GM10248 (cell line): ENCODE measurements around the gene GFAP.

Source experiments
- CTCF ChIA-PET: fragments of 300-600 bp; sonication (Branson Sonifier 250); formaldehyde crosslinking; extraction: SDS; loops from one replicate; lab custom pipeline; 2021; ENCODE audit warnings: antibody characterized with exemption; lab: Yijun Ruan, JAX
- POLR2A ChIA-PET: fragments of 350-650 bp; sonication (Branson Sonifier 250); formaldehyde crosslinking; extraction: SDS; loops from one replicate; lab custom pipeline; 2020; ENCODE audit warnings: antibody characterized with exemption; lab: Yijun Ruan, JAX
- DNase-seq: peaks from one replicate; pipeline ENCODE4 v3.0.0; 2012; ENCODE audit errors: extremely low spot score
- CTCF ChIP-seq: IDR thresholded peaks from 2 replicates; pipeline ENCODE4 v1.5.1; 2012; ENCODE audit warnings: mild to moderate bottlenecking, low read depth; ENCODE audit errors: extremely low read depth, missing control alignments, control extremely low read depth

The GFAP gene

DNA sequence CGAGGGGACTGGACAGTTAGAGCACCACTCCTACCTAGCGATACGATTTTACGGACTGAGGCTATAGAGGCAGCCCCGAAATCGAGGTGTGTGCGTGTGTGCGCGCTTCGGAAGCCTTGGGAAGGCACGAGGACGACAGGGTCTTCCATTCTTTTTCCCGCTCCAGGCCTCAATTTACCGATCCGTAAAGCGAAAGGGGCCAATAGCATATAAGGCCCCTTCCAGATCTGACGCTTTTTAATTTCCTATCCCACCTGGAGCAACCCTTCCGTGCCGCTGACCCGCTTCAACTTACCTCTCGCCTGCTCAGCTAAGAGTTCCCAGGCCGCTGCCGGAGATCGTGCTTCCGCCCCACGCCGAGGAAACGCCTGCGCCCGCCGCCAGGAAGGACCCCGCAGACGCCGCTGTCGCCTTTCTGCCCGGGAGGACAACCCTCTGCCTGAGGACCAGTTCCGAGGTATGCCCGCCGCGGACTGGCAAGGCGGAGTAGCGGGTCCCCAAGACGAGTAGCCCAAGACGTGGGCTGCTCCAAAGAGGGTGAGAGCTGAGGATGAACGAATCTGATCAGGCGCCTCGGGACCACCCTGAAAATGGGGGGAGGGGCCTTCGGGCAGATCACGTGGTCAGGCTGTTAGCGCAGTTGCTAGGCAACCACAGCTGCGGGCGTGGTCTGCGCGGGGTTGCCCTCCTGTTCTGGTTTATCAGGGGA lies 16.1 kb downstream of the GFAP start, which contains the start of gene EFTUD2:
EFTUD2 (minus strand) TSS at position 372 of the 709 bp plus-strand sequence. CDS start 4,924 bp downstream, outside the sequence.
- POLR2A ChIA-PET: interaction anchor here (1.0 to 1.9 kb wide), 2 partner anchors 10 to 251 kb away, joined by 3 to 7 read pairs; no protein-coding TSS in a partner anchor
- peak; percentile 95 for DNase-seq
- CTCF ChIA-PET: interaction anchor here (0.8 to 8.7 kb wide), 10 partner anchors 8 to 236 kb away, joined by 3 to 65 read pairs (median 4); partner anchors contain the start of gene ACBD4
- no peak for TF ChIP-seq CTCF

DNA sequence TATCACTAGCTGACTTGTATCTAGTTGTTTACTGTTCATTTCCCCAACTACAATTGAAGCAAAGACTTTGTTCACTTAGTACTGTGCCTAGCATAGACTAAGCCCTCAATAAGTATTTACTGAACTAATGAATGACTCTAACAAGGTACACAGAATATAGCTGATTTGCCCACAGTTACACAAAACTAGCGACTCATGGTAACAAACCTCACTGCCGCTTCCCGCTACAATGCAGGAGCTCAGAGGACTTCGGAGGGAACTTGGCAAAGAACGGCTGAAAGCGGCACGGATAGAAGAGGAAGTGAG lies 16.6 kb downstream of the GFAP start:
- ChIA-PET POLR2A (interaction anchor here (1.0 to 1.9 kb wide), 2 partner anchors 9 to 251 kb away, joined by 3 to 7 read pairs; no protein-coding TSS in a partner anchor), CTCF (interaction anchor here (0.8 to 2.6 kb wide), 8 partner anchors 8 to 237 kb away, joined by 3 to 10 read pairs (median 4); partner anchors contain the start of gene ACBD4)
- no peak for TF ChIP-seq CTCF
- no peak for DNase-seq

DNA sequence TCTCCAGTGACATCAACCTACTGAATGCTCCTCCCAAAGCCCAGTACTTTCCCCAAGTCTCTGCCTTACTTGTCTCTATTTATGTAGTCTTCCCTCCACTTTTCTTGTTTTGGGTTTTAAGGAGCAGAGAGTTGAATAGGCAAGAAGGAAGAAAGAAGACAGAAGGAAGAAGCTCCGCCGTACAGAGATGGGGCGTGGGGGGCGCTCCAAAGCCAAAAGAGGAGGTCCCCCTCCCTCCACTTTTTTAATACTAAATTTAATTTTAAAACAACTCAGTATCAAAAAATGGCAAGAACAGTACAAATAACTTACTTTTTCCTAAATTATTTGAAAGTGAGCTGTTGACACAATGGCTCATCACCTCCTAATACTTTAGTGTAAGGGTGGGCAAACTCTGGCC lies 20.7 kb downstream of the GFAP start:
- ChIA-PET CTCF (interaction anchor here (1.1 to 2.9 kb wide), 8 partner anchors 9 to 255 kb away, joined by 3 to 10 read pairs (median 6); partner anchors contain the start of gene ACBD4), POLR2A (no interaction called here)
- TF ChIP-seq CTCF: no peak
- no peak for DNase-seq

DNA sequence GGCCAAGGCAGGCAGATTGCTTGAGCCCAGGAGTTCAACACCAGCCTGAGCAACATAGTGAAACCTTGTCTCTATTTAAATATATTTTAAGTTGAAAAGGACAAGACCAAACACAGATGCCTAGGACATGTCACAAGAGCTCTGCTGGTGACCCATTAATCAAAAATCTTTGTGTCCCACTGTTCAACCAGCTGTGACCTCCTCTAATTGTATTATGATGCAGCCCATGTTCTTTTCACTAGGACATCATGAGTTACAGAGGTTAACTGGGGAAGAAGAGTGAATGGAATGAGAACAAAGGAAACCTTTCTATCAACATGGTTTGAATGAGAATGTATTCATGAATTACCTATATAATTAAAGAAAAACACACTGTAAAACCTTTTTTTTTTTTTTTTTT lies 23.1 kb downstream of the GFAP start:
- ChIA-PET CTCF (interaction anchor here (1.6 kb wide), 1 partner anchor 21 kb away, joined by 3 read pairs; no protein-coding TSS in a partner anchor), POLR2A (no interaction called here)
- no peak for TF ChIP-seq CTCF

GRCh38 chr17:44889003-44889402 lies 26.3 kb downstream of the GFAP start:
- DNase-seq: no peak
- no peak for TF ChIP-seq CTCF
- ChIA-PET POLR2A (interaction anchor here (0.8 kb wide), 1 partner anchor 10 kb away, joined by 3 read pairs; the partner anchor contains the start of gene EFTUD2), CTCF (interaction anchor here (1.0 to 1.4 kb wide), 3 partner anchors 11 to 113 kb away, joined by 3 to 4 read pairs (median 3); partner anchors contain the start of gene EFTUD2)

More for the DNA sequence above, 23.1 kb downstream of the GFAP start:
- DNase-seq: no peak
